ENCODE results near the gene TMEM18. TPM values are rescaled to one million over a fixed set of nuclear protein-coding genes. Genes with fewer than 3 reads are reported as not detected.

The TMEM18 gene
- total and polyA plus RNA-seq, 2 of the 13 experiments (the other 11 are each of a cell fraction or from before 2014, with no cell fraction given): 45.9 to 49.4 TPM

DNA sequence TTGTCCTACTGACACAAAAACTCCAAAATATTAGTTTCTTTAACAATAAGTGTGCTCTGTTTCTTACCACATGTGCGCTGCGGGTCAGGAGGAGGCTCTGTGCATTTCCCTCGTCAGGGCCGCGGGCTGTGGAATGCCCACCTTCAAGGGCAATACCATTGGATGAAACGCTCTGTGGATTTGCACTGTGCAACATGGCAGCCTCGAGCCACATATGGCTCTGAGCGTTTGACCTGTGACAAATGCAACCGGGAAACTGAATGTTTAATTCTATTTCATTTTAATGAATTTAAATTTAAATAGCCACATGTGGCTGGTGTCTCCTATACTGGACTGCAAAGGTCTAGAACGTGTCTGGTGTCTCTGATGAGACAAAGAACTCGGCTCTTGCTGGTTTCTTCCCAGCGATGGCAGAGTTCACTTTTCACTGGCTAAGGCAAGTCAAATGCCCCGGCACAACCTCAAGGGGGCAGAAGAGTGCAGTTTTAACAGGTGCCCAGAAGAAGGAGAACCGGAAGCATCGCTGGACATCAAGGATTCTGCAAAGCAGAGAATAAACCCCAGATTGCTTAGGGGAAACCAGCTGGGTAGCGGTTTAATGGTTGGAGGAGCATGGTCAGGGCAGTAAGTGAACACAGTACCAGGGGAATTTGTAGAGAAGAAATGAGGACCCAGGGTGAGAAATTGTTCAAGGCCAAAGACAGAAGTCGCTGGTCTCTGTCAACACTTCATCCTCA lies 37.0 kb upstream of the TMEM18 start (continued):
- TF ChIP-seq, protein P1, sequence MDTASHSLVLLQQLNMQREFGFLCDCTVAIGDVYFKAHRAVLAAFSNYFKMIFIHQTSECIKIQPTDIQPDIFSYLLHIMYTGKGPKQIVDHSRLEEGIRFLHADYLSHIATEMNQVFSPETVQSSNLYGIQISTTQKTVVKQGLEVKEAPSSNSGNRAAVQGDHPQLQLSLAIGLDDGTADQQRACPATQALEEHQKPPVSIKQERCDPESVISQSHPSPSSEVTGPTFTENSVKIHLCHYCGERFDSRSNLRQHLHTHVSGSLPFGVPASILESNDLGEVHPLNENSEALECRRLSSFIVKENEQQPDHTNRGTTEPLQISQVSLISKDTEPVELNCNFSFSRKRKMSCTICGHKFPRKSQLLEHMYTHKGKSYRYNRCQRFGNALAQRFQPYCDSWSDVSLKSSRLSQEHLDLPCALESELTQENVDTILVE (CRISPR knock-in tag; IDR thresholded peaks at IDR 0.05): no peak
- TF ChIP-seq ZNF747 (CRISPR knock-in tag; IDR thresholded peaks at IDR 0.05; ENCODE audit: borderline replicate concordance): no peak
- no peak for TF ChIP-seq DNMT3B (CRISPR knock-in tag; conservative IDR thresholded peaks at IDR 0.05)
- TF ChIP-seq RFX5 (IDR thresholded peaks at IDR 0.05; ENCODE audit: low read depth, low read length): no peak

DNA sequence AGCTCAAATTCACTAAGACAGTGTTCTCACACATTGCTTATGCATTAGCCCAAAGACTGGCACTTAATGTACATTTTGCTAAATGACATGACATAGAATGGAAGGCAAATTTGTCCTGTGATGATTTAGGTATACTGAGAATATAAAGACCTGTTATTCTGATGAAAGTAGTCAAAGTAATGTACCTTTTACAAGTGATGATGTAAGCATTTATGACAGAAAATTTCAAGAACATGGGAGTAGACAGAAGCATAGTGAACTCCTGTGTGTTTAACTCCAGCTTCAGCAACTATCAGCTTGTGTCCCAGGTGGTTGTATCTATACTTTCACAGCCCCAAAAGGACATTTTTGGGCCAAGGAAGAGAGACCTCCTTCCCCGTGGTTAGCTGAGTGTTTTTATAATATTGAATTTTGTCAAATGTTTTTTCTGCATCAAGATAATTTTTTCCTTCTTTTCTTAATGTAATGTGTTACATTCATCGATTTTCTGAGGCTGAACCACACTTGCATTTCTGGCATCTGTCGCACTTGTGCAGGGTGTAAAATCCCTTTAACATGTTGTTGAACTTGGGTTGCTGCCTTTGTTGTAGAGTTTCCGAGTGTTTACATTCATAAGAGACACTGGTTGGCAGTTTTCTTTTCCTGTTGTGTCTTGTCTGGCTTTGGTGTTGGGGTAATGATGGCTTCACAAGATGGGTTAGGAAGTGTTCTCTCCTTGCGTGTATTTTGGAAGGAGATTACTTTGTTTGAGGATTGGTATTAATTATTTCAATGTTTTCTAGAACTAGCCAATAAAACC lies 33.9 kb upstream of the TMEM18 start:
- Histone ChIP-seq H3K9me3 (ENCODE audit: low read length) (no peaks in the 10 kb centered on the region), H3K9ac (ENCODE audit: insufficient read depth, low read depth, low read length) (no peak overlapping the region), H3K36me3 (replicated peaks in 1 of 2; ENCODE audit: control insufficient read depth in 1 of 2, insufficient read depth in 2 of 2, low read length in 2 of 2) (no peaks in the 10 kb centered on the region), H4K20me1 (ENCODE audit: insufficient read depth, low read length) (no peaks in the 10 kb centered on the region), H3K27ac (ENCODE audit: extremely low read length, insufficient read depth, low read length) (no peak overlapping the region), H3K79me2 (ENCODE audit: insufficient read depth, low read length) (no peaks in the 10 kb centered on the region), H2AFZ (ENCODE audit: low read length) (no peak overlapping the region), H3K4me2 (ENCODE audit: low read depth, low read length) (no peak overlapping the region), H3K27me3 (ENCODE audit: control insufficient read depth in 1 of 2, insufficient read depth in 2 of 2, low read length in 2 of 2) (peaks cover 4 to 38% of the 10 kb centered on the region in 2 experiments; a peak in 4 of 5 replicates), H3K4me3 (replicated peaks in 1 of 3; ENCODE audit: insufficient read depth in 1 of 3, low read depth in 2 of 3, low read length in 3 of 3) (no peak overlapping the region), H3K4me1 (ENCODE audit: insufficient read depth, low read length) (no peaks in the 10 kb centered on the region)
- DNase-seq (ENCODE audit: low spot score): no peak
- CTCF ChIA-PET (ENCODE audit: low intra/inter-chr PET ratio, low total read pairs): no interaction called here
- no TSS peak for BruUV-seq (replicated peaks)
- 1% methylated on average over 5 of the region's 5 CpGs for WGBS (ENCODE audit: low lambda C conversion rate)
- POLR2A ChIA-PET: no interaction called here
- TF ChIP-seq MAFK (conservative IDR thresholded peaks at IDR 0.05 in 1 of 2, IDR thresholded peaks at IDR 0.05 in 1 of 2; ENCODE audit: low read length in 2 of 2) (peak; percentile 49 to 79; a peak in 3 of 4 replicates), MAFF (IDR thresholded peaks at IDR 0.05; ENCODE audit: low read depth, low read length) (peak; percentile 63), ZNF230 (CRISPR knock-in tag; IDR thresholded peaks at IDR 0.05) (no peak), RBM39 (IDR thresholded peaks at IDR 0.05; ENCODE audit: low read depth, low read length, poor library complexity, severe bottlenecking) (no peak)
- ATAC-seq: no peak
- intact Hi-C loops (cut with micrococcal nuclease; ENCODE audit: unreplicated experiment): no loop called here
- no peak for FAIRE-seq
- in situ Hi-C loops (cut with HindIII; ENCODE audit: extremely low pct_ligation_motif_present, low pct_unique_long_range_greater_than_20kb): loop anchor here (25.0 kb wide), 1 partner anchor 426 kb away; no protein-coding TSS in a partner anchor

Measured in HepG2 (cell line).